HG02588 (cell line): Measurements from ENCODE around the gene ALKBH4.

Experiments used
- ATAC-seq: cut with Tn5 transposase; IDR thresholded peaks from one replicate; pipeline ENCODE4 v1.9.1; 2021; ENCODE audit warnings: mild to moderate bottlenecking, moderate library complexity; ENCODE audit not compliant: unreplicated experiment

Gene ALKBH4

GRCh38 chr7:102429141-102429899 is 35.3 kb downstream of the ALKBH4 start:
- no peak for ATAC-seq

GRCh38 chr7:102427019-102427405 is 37.7 kb downstream of the ALKBH4 start:
- no peak for ATAC-seq

- peak; percentile 61 for ATAC-seq
These were observed 38.2 kb downstream of the ALKBH4 start for GRCh38 chr7:102426268-102427018.

GRCh38 chr7:102425639-102426267 is 38.9 kb downstream of the ALKBH4 start:
- peak; percentile 52 for ATAC-seq

- no peak for ATAC-seq
These were observed 39.9 kb downstream of the ALKBH4 start for GRCh38 chr7:102424787-102425218.

GRCh38 chr7:102424129-102424551 is 40.5 kb downstream of the ALKBH4 start:
- ATAC-seq: no peak

- ATAC-seq: no peak
These were observed 42.9 kb downstream of the ALKBH4 start for GRCh38 chr7:102421706-102422240.

- no peak for ATAC-seq
These were observed 46.1 kb downstream of the ALKBH4 start for GRCh38 chr7:102418592-102418991.

- no peak for ATAC-seq
These were observed 47.6 kb downstream of the ALKBH4 start for GRCh38 chr7:102417105-102417504.

GRCh38 chr7:102416406-102416805 is 48.3 kb downstream of the ALKBH4 start:
- no peak for ATAC-seq

GRCh38 chr7:102415685-102416225 is 48.9 kb downstream of the ALKBH4 start:
- ATAC-seq: peak; percentile 46

GRCh38 chr7:102413611-102414010 is 51.1 kb downstream of the ALKBH4 start:
- no peak for ATAC-seq

GRCh38 chr7:102413091-102413490 is 51.6 kb downstream of the ALKBH4 start:
- ATAC-seq: no peak

- ATAC-seq: no peak
These were observed 52.1 kb downstream of the ALKBH4 start for GRCh38 chr7:102412548-102412947.

- no peak for ATAC-seq
These were observed 53.7 kb downstream of the ALKBH4 start for GRCh38 chr7:102410918-102411317.

- ATAC-seq: no peak
These were observed 54.5 kb downstream of the ALKBH4 start for GRCh38 chr7:102410123-102410522.

- no peak for ATAC-seq
These were observed 55.3 kb downstream of the ALKBH4 start for GRCh38 chr7:102409340-102409739.

- peak; percentile 54 for ATAC-seq
These were observed 56.1 kb downstream of the ALKBH4 start for GRCh38 chr7:102408530-102408929.

GRCh38 chr7:102407910-102408309 is 56.8 kb downstream of the ALKBH4 start:
- no peak for ATAC-seq
